DND-41 (cell line): Measurements from ENCODE around the gene ENHO.
A peak's percentile ranks its signal among the peaks of the same experiment; 100 is the strongest.

ENCODE experiments used
- CTCF ChIP-seq: IDR thresholded peaks from 2 replicates; pipeline ENCODE4 v1.5.1; 2012; ENCODE audit warnings: borderline replicate concordance, low read length, moderate library complexity, mild to moderate bottlenecking; ENCODE audit not compliant: poor library complexity, severe bottlenecking; ENCODE audit errors: extremely low read depth
- EZH2 ChIP-seq: IDR thresholded peaks from 3 replicates; pipeline ENCODE4 v1.6.1; 2012; ENCODE audit warnings: borderline replicate concordance, low read depth, mild to moderate bottlenecking, moderate library complexity, low read length, inconsistent platforms; ENCODE audit not compliant: severe bottlenecking

DNA sequence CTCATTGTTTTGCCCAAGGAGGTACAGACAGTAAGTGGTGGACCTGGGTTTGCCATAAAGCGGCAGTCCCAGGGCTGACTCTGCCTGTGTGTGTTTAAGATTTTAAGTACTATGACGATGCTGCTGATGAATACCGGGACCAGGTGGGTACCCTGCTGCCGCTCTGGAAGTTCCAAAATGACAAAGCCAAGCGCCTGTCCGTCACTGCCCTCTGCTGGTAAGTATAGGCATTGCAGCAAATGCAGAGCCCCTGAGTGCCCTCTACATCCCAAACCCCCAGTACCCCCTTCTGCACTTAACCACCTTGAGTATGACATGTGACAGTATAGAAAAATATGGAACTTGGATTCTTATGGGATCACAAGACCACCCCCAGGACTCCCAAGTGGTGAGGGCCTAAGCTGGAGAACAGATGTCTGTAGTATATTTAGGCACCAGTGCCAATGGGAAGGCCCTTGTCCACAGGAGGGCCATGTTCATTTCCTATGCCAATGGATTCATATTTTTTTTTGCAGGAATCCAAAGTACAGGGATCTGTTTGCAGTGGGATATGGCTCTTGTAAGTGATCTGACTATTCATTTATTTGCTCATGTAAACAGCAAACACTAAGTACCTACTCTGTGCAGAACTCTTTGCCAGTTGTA, 22.0 kb downstream of the ENHO start:
- peak; percentile 96 for TF ChIP-seq CTCF
- no peak for TF ChIP-seq EZH2
